HG02973 (cell line): ENCODE results near the gene GRIK1.

Source experiments
- ATAC-seq: cut with Tn5 transposase; IDR thresholded peaks from one replicate; pipeline ENCODE4 v1.9.1; 2021; ENCODE audit warnings: moderate library complexity; ENCODE audit not compliant: unreplicated experiment

GRIK1 gene

DNA sequence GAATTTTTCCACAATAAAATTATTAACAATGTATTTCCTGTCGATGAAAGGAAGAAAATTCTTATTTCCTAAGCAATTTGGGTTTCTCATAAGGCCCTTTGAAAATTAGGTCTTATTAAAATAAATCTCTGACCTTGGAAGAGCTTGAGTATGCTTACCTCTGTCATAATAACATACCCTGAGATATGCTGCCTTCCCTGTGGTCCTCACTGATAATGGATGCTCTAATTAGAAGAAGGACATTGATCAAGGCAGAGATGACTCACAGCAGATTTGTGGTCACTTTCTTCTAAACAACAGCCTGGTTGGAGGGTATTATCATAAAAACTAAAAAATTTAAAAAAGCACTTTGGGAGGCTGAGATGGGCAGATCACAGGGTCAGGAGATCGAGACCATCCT is 217.8 kb downstream of the GRIK1 start:
- ATAC-seq: no peak

- no peak for ATAC-seq
Measured at GRCh38 chr21:29721221-29721620, 218.6 kb downstream of the GRIK1 start.

GRCh38 chr21:29719521-29719920 is 220.3 kb downstream of the GRIK1 start:
- ATAC-seq: no peak

DNA sequence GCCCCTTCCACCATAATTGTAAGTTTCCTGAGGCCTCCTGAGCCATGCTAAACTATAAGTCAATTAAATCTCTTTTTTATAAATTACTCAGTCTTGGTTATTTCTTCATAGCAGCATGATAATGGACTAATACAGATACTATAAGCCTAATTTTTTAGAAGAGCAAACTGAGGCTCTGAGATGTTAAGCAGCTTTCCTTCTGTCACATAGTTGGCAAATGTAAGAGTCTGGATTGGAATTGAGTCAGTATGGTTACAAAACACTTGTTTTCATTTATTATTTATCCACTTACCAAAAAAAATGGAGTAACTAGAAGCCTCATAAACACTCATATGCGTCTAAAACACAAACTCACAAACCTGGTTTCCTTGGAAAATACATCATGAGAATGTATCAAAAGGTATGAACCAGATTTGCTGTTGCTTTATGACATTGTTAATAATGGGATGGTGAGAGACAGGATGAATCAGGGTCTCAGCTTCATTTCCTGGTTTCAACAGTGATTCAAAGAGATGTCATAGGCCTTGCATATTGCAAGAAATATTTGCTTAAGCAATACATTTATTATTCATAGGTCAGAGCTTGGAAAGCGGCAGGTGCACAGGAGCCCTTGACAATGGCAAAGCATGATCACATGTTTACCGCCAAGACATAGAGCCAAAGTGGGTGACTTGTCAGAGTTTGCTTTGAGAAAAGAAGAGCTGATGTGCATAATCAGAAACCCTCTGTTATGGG is 221.5 kb downstream of the GRIK1 start:
- ATAC-seq: no peak

DNA sequence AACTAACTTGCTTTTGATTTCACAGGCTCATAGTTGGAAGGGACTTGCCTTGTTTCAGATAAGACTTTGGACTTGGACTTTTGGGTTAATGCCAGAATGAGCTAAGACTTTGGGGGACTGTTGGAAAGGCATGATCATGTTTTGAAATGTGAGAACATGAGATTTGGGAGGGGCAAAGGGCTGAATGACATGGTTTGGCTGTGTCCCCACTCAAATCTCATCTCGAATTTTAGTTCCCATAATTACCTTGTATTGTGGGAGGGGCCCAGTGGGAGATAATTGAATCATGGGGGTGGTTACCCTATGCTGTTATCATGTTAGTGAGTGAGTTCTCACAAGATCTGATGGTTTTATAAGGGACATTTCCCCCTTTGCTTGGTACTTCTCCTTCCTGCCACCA is 222.1 kb downstream of the GRIK1 start:
- no peak for ATAC-seq

DNA sequence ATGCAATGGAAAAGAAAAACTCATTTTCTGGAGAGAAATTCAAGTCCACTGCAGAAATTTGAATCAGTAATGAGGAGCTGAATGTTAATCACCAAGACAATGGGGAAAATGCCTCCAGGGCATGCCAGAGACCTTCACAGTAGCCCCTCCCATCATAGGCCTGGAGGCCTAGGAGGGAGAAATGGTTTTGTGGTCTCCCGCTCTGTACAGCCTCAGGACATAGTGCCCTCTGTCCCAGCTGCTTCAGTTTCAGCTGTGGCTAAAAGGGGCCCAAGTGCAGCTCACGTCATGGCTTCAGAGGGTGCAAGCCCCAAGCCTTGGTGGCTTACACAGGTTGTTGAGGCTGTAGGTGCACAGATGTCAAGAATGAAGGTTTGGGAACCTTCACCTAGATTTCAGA is 223.0 kb downstream of the GRIK1 start:
- ATAC-seq: no peak

DNA sequence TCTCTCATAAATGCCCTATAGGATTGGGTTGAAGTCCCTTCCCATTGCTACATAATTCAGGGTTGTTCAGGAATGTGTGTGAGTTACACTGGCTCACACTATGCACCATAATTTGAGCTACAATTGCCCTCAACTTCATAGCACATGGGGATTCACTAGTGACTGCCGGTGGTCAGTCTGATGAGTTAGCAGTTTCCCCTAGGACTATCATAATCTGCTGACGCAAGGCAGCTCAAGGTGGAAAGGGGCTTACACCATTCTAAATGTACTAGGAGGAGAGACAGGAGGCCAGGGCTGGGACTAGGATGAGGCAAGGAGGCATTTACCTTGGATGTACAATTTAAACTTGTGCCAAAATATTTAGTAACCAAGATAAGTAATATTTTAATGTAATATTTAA is 224.7 kb downstream of the GRIK1 start:
- ATAC-seq: no peak

DNA sequence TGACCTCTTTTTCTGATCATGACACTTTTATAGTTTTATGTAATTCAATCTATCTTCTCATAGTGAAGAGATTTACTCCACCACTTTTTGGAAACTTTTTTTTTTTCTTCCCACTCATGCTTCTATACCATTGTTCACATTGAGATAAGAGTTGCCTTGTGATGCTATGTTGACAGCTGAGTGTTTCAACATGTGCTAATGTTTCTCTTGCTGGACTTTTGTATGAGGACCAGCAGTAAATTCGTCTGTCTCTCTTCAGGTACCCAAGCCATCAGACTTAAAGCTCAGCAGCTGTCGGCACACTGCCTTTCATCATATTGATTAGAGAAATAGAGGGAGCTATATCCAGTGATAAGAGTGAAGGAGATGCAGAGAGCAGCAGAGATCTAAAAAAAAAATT is 227.0 kb downstream of the GRIK1 start:
- ATAC-seq: no peak

- no peak for ATAC-seq
Measured at GRCh38 chr21:29711236-29711635, 228.6 kb downstream of the GRIK1 start.

DNA sequence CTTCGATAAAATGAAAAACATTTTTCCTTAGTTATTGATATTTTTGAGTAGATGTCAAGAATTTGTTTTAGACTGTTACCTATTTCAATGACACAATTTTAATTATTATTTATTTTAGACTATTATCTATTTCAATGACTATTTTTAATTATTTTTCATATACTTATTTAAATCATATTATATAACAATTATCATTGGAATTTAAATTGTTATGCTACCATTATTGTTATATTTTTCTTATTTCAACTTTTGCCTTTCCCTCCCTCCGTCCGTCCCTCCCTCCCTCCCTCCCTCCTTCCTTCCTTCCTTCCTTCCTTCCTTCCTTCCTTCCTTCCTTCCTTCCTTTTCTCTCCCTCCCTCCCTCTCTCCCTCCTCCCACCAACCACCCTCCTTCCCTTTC is 229.3 kb downstream of the GRIK1 start:
- no peak for ATAC-seq

- no peak for ATAC-seq
Measured at GRCh38 chr21:29708401-29708800, 231.4 kb downstream of the GRIK1 start.

DNA sequence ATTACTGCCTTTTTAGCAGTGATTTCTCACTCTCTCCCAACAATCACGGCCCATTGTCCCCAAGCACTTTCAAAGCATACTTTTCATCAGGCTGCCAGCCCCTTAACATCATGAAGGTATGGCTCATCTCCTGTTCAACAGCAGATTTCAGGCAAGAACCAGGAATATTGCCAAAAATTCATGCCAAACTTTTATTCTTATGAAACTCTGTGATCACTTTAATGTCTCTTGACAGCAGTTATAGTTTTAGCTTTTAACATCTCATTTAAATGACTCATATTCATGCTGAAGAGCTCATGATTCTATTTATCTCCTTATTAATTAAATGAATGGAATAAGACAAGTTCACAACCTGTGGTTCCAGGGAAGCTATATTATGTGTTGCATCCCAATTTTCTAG is 235.1 kb downstream of the GRIK1 start:
- no peak for ATAC-seq

- ATAC-seq: no peak
Measured at GRCh38 chr21:29701676-29702075, 238.1 kb downstream of the GRIK1 start.

DNA sequence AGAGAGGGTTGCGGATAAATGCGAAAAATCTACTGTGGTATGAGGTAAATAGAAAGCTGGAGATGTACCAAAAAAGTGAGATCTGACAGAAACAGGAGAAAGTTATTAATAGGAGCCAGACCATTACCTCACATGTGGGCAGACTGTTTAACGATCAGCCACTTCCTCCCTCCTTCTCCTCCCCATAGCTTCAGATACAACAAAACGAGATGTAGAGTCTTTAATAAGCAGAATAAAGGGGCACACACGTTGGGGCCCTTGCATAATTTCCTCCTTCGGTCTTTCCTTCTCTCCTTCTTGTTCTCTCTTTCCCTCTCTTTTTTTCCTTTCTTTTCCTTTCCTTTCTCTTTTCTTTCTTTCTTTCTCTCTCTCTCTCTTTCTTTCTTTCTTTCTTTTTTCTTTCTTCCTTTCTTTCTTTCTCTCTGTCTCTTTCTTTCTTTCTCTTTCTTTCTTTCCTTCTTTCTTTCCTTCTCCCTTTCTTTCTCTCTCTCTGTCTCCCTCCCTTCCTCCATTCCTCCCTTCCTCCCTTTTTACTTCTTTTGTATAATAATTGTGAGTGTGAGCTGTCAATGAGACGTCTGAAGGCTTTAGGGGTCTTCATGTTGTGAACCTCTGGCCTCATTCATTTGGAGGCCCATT is 242.1 kb downstream of the GRIK1 start:
- ATAC-seq: peak; percentile 74

DNA sequence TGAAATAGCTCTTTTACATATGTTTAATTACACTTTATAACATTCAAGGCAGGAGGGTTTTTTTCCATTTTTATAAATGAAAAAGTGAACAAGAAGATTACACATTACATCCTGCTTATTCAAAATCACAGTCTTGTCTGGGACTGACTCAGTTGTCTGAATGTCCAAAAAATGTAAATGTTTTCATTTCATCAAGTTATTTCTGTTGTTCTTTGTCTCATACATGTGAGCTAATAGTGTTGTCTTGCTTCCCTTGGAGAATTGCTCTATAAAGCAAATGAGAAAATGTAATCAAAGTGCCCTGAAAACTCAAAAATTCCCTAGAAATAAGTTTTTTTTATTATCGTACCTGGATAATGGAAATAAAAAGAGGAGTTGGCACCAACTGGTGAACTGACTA is 242.9 kb downstream of the GRIK1 start:
- ATAC-seq: no peak

DNA sequence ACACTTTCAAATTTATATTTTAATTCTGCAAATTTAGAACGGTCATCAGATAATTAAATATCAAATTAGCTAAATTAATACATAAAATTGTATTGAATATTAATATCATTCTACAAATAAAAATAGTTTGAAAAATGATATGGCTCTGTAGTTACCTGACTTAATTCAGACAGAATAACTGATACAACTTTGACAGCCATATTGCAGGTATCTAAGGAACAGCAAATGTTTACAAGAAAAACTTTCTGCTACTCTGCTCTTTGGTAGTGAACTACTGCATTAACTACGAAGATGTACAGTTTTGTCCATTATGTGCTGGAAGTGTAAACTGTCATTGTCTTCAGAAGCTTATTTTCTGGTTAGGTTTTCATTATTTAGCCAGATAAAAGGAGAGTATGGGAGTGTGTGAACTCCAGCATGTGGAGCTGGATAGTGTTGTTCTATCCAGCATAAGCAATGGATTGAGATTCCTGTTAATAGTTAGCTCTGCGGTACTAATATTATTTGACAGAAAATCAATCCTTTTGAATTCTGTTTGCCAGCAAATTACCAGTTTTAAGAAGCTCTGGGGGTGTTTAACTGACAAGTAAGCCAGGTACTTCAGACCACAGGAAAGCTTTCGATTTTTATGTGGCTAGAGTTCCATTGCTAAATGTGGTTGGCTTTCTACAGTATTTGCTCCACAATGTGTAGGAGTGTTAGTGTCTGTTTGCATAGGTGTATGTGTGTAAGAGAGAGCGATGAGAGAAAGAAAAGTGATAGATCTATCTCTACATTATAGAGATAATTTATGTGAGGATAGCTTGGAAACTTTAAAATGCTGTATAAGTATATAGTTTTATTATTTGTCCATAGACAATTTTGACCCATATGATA is 247.9 kb downstream of the GRIK1 start:
- no peak for ATAC-seq

DNA sequence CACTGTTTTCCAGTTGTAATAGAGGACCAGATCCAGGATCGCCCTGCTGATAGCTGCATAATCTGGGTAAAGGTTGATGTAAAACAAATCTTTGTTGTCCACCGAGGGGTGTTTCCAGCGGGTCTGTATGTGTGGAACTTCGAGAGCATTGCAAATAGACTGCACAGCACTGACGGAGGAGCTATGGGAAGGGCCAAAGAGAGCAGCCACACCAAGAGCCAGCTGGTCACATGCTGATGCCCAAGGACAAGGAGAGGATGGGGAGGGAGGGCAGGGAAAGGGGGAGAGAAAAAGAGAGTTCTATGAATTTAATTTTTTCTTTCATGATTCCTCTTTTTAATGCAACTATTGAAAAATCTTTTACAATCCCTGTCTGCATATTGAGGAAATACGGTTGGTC is 250.0 kb downstream of the GRIK1 start:
- ATAC-seq: no peak

- ATAC-seq: no peak
Measured at GRCh38 chr21:29684106-29684505, 255.7 kb downstream of the GRIK1 start.

- ATAC-seq: no peak
Measured at GRCh38 chr21:29682800-29683199, 257.0 kb downstream of the GRIK1 start.

- ATAC-seq: no peak
Measured at GRCh38 chr21:29680273-29680672, 259.5 kb downstream of the GRIK1 start.

DNA sequence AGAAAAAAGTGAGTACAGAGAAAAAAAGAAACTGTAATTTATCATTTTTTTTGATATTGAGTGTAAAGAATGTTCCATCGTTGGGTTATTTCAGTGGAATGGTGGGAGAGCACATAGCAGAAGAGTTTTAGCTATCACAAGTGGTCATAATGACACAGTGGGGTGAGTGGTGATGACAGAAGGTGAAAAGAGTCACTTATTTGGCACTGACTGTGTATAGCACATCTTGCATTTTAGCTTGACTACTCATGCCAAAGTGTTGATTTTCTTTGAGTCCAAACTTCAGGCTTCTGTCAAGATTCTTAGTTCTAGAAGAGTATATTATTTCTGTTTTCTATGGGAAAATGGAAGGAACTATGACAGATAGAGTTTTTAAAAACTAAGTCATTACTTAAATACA is 261.2 kb downstream of the GRIK1 start:
- no peak for ATAC-seq

DNA sequence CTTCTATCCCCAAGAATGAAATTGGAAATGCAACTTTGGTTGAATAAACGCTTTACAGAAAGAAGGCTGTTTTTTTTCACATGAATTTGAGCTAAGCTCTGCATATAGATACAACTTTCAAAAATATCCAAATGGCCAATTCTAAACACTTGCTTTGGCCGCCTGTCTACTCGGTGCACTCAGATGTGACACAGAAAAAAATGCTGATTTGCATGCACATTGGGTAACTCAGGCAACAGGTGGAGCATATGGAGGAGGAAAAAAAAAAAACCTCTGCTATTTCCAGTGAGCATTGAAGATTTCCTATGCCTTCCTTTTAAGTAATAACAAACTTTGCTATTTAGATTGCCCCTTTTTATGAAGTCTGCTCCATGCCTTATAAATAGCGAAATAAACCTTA is 262.5 kb downstream of the GRIK1 start:
- no peak for ATAC-seq
